HepG2 (cell line): ENCODE measurements around the gene COL18A1. TPM values are rescaled to one million over a fixed set of nuclear protein-coding genes. Genes with fewer than 3 reads are reported as not detected.

Experiments
- BORCS8-MEF2B ChIP-seq: sonication (generic); formaldehyde crosslinking; IDR thresholded peaks from 2 replicates; pipeline ENCODE4 v1.8.0; 2022; ENCODE audit warnings: mild to moderate bottlenecking, missing genetic modification reagents
- MIER2 ChIP-seq: IDR thresholded peaks from 2 replicates; pipeline ENCODE4 v1.6.1; 2016; ENCODE audit warnings: missing biosample characterization, missing genetic modification reagents
- PATZ1 ChIP-seq: sonication (generic); formaldehyde crosslinking; IDR thresholded peaks from 2 replicates; pipeline ENCODE4 v1.4.0; 2020; ENCODE audit warnings: missing genetic modification reagents
- SRY ChIP-seq: sonication (generic); formaldehyde crosslinking; IDR thresholded peaks from 2 replicates; pipeline ENCODE4 v1.8.0; 2022; ENCODE audit warnings: mild to moderate bottlenecking, missing genetic modification reagents
- ZGPAT ChIP-seq: IDR thresholded peaks from 2 replicates; pipeline ENCODE4 v1.6.1; 2016; ENCODE audit warnings: mild to moderate bottlenecking
- ZNF382 ChIP-seq: sonication (generic); formaldehyde crosslinking; IDR thresholded peaks from 2 replicates; pipeline ENCODE4 v1.5.0; 2020; ENCODE audit warnings: missing genetic modification reagents, mild to moderate bottlenecking, borderline replicate concordance
- ZNF598 ChIP-seq: sonication (generic); formaldehyde crosslinking; IDR thresholded peaks from 2 replicates; pipeline ENCODE4 v1.5.1; 2020; ENCODE audit warnings: mild to moderate bottlenecking, missing genetic modification reagents, borderline replicate concordance
- ZNF761 ChIP-seq: sonication (generic); formaldehyde crosslinking; conservative IDR thresholded peaks from 2 replicates; pipeline ENCODE4 v1.4.0; 2020; ENCODE audit warnings: mild to moderate bottlenecking, missing genetic modification reagents
- polyA plus RNA-seq, 8 experiments: library from polyadenylated mRNA; depleted of rRNA in 3 of 8; stranded (reverse) in 7 of 8; unstranded in 1 of 8; fragments of >200 nt; fragmentation: Illumina TruSeq in 4 of 8; extraction: Trizol in 4 of 8; gene quantifications; 2 replicates each; pipeline versions ENCODE4 v1.2.1 to v1.2.3, GENCODE V29; 2011 to 2016; ENCODE audit warnings: low read depth in 4 of 8, missing spikeins in 1 of 8, mixed read lengths in 1 of 8; ENCODE audit not compliant: insufficient read depth in 1 of 8
- total RNA-seq, 5 experiments: library from RNA; depleted of rRNA; stranded (reverse); fragments of >200 nt; fragmentation: Illumina TruSeq; extraction: Trizol; gene quantifications; 2 replicates each; pipeline ENCODE4 v1.2.3, GENCODE V29; 2016; ENCODE audit warnings: low read depth in 1 of 5
- TF ChIP-seq, protein P1 (sequence below): sonication (generic); formaldehyde crosslinking; IDR thresholded peaks from one replicate; pipeline ENCODE4 v1.5.1; 2020; ENCODE audit warnings: mild to moderate bottlenecking, missing genetic modification reagents; ENCODE audit errors: not compliant biosample characterization
- TF ChIP-seq, protein P2 (sequence below): sonication (generic); formaldehyde crosslinking; conservative IDR thresholded peaks from 2 replicates; pipeline ENCODE4 v1.4.0; 2020; ENCODE audit warnings: mild to moderate bottlenecking, missing genetic modification reagents, moderate library complexity
- TF ChIP-seq, protein P3 (sequence below): sonication (generic); formaldehyde crosslinking; IDR thresholded peaks from 2 replicates; pipeline ENCODE4 v1.4.0; 2020; ENCODE audit warnings: missing genetic modification reagents

Gene COL18A1
- total and polyA plus RNA-seq, 2 of the 13 experiments (the other 11 are each of a cell fraction or from before 2014, with no cell fraction given), result 79.0 to 102 TPM

- TF ChIP-seq, protein P1, sequence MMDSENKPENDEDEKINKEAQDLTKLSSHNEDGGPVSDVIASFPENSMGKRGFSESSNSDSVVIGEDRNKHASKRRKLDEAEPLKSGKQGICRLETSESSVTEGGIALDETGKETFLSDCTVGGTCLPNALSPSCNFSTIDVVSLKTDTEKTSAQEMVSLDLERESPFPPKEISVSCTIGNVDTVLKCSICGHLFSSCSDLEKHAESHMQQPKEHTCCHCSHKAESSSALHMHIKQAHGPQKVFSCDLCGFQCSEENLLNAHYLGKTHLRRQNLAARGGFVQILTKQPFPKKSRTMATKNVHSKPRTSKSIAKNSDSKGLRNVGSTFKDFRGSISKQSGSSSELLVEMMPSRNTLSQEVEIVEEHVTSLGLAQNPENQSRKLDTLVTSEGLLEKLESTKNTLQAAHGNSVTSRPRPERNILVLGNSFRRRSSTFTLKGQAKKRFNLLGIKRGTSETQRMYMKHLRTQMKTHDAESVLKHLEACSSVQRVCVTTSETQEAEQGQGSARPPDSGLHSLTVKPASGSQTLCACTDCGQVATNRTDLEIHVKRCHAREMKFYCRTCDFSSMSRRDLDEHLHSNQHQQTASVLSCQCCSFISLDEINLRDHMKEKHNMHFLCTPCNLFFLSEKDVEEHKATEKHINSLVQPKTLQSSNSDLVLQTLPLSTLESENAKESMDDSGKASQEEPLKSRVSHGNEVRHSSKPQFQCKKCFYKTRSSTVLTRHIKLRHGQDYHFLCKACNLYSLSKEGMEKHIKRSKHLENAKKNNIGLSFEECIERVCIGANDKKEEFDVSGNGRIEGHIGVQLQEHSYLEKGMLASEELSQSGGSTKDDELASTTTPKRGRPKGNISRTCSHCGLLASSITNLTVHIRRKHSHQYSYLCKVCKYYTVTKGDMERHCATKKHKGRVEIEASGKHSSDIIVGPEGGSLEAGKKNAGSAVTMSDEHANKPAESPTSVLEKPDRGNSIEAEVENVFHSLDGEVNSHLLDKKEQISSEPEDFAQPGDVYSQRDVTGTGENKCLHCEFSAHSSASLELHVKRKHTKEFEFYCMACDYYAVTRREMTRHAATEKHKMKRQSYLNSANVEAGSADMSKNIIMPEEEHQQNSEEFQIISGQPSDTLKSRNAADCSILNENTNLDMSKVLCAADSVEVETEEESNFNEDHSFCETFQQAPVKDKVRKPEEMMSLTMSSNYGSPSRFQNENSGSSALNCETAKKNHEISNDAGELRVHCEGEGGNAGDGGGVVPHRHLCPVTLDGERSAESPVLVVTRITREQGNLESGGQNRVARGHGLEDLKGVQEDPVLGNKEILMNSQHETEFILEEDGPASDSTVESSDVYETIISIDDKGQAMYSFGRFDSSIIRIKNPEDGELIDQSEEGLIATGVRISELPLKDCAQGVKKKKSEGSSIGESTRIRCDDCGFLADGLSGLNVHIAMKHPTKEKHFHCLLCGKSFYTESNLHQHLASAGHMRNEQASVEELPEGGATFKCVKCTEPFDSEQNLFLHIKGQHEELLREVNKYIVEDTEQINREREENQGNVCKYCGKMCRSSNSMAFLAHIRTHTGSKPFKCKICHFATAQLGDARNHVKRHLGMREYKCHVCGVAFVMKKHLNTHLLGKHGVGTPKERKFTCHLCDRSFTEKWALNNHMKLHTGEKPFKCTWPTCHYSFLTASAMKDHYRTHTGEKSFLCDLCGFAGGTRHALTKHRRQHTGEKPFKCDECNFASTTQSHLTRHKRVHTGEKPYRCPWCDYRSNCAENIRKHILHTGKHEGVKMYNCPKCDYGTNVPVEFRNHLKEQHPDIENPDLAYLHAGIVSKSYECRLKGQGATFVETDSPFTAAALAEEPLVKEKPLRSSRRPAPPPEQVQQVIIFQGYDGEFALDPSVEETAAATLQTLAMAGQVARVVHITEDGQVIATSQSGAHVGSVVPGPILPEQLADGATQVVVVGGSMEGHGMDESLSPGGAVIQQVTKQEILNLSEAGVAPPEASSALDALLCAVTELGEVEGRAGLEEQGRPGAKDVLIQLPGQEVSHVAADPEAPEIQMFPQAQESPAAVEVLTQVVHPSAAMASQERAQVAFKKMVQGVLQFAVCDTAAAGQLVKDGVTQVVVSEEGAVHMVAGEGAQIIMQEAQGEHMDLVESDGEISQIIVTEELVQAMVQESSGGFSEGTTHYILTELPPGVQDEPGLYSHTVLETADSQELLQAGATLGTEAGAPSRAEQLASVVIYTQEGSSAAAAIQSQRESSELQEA, result no peak
- no peak for TF ChIP-seq BORCS8-MEF2B
- no peak for TF ChIP-seq ZNF761 (CRISPR knock-in tag)
- TF ChIP-seq ZNF598, result peak; percentile 77; the same call in 1 of the 2 replicates
- peak; percentile 45; the same call in 1 of the 2 replicates for TF ChIP-seq ZGPAT (CRISPR knock-in tag)
- TF ChIP-seq, protein P2, sequence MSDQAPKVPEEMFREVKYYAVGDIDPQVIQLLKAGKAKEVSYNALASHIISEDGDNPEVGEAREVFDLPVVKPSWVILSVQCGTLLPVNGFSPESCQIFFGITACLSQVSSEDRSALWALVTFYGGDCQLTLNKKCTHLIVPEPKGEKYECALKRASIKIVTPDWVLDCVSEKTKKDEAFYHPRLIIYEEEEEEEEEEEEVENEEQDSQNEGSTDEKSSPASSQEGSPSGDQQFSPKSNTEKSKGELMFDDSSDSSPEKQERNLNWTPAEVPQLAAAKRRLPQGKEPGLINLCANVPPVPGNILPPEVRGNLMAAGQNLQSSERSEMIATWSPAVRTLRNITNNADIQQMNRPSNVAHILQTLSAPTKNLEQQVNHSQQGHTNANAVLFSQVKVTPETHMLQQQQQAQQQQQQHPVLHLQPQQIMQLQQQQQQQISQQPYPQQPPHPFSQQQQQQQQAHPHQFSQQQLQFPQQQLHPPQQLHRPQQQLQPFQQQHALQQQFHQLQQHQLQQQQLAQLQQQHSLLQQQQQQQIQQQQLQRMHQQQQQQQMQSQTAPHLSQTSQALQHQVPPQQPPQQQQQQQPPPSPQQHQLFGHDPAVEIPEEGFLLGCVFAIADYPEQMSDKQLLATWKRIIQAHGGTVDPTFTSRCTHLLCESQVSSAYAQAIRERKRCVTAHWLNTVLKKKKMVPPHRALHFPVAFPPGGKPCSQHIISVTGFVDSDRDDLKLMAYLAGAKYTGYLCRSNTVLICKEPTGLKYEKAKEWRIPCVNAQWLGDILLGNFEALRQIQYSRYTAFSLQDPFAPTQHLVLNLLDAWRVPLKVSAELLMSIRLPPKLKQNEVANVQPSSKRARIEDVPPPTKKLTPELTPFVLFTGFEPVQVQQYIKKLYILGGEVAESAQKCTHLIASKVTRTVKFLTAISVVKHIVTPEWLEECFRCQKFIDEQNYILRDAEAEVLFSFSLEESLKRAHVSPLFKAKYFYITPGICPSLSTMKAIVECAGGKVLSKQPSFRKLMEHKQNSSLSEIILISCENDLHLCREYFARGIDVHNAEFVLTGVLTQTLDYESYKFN (CRISPR knock-in tag), result peak; percentile 31; the same call in 1 of the 2 replicates
- peak; percentile 68; the same call in 1 of the 2 replicates for TF ChIP-seq PATZ1
- TF ChIP-seq SRY (CRISPR knock-in tag), result peak; percentile 67; the same call in 1 of the 2 replicates
- TF ChIP-seq ZNF382 (CRISPR knock-in tag), result no peak
- TF ChIP-seq MIER2 (CRISPR knock-in tag), result no peak
- TF ChIP-seq, protein P3, sequence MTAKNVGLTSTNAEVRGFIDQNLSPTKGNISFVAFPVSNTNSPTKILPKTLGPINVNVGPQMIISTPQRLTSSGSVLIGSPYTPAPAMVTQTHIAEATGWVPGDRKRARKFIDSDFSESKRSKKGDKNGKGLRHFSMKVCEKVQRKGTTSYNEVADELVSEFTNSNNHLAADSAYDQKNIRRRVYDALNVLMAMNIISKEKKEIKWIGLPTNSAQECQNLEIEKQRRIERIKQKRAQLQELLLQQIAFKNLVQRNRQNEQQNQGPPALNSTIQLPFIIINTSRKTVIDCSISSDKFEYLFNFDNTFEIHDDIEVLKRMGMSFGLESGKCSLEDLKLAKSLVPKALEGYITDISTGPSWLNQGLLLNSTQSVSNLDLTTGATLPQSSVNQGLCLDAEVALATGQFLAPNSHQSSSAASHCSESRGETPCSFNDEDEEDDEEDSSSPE (CRISPR knock-in tag), result peak; percentile 68
Measured at GRCh38 chr21:45554477-45555175, 149.7 kb downstream of the COL18A1 start (continued).
